GM23248 (cell line): ENCODE results near the gene PEMT.

Experiments
- EZH2 ChIP-seq: fragments of 200-600 bp; sonication (generic); IDR thresholded peaks from 2 replicates; pipeline ENCODE4 v1.6.1; 2018; ENCODE audit warnings: antibody characterized with exemption, mild to moderate bottlenecking; ENCODE audit not compliant: insufficient read depth, poor library complexity, severe bottlenecking
- EZH2phosphoT487 ChIP-seq: fragments of 200-600 bp; sonication (generic); IDR thresholded peaks from 2 replicates; pipeline ENCODE4 v1.6.1; 2018; ENCODE audit warnings: antibody characterized with exemption, moderate library complexity, mild to moderate bottlenecking, low read depth; ENCODE audit not compliant: insufficient read depth

GRCh38 chr17:17506181-17506741 is 85.2 kb downstream of the PEMT start:
- TF ChIP-seq EZH2 (no peak), EZH2phosphoT487 (no peak)
